Measurements from ENCODE around the gene GNPNAT1.

- TF ChIP-seq CTCF (IDR thresholded peaks at IDR 0.05; ENCODE audit: low read length) (no peak), EZH2 (IDR thresholded peaks at IDR 0.05; ENCODE audit: borderline replicate concordance, low read length) (no peak)
These were observed 6.2 kb upstream of the GNPNAT1 start for GRCh38 chr14:52797653-52798052.
